Activated T-helper 17 cell treated with anti-CD3 and anti-CD28 coated beads, Interleukin-2, amount 50 U/mL, for 72 hours (primary cell): ENCODE measurements around the gene WNT2B. TPM values are rescaled to one million over a fixed set of nuclear protein-coding genes. Genes with fewer than 3 reads are reported as not detected.

Experiments used
- ATAC-seq: fragments of 150-1000 bp; cut with Tn5 transposase; replicated peaks from 2 replicates; pipeline ENCODE4 v1.10.0; 2021; ENCODE audit warnings: mild to moderate bottlenecking, moderate library complexity
- H3K27ac Mint-ChIP-seq: one replicate; pipeline ENCODE4 v1.8.0; 2022; ENCODE audit warnings: mixed read lengths
- H3K27me3 Mint-ChIP-seq: one replicate; pipeline ENCODE4 v1.8.0; 2022; ENCODE audit warnings: mixed read lengths
- H3K36me3 Mint-ChIP-seq: one replicate; pipeline ENCODE4 v1.8.0; 2022; ENCODE audit warnings: low read depth, mild to moderate bottlenecking, mixed read lengths
- H3K4me1 Mint-ChIP-seq: one replicate; pipeline ENCODE4 v1.8.0; 2022; ENCODE audit warnings: mixed read lengths
- H3K4me3 Mint-ChIP-seq: one replicate; pipeline ENCODE4 v1.8.0; 2022; ENCODE audit warnings: mild to moderate bottlenecking, mixed read lengths
- H3K9me3 Mint-ChIP-seq: one replicate; pipeline ENCODE4 v1.8.0; 2022; ENCODE audit warnings: mixed read lengths
- total RNA-seq, 2 donors: library from RNA; stranded (reverse); gene quantifications; one replicate each; pipeline ENCODE4 v1.2.3, GENCODE V29; 2022

Gene WNT2B
- total RNA-seq, 2 donors from 2014 or later = 0.32 to 0.48 TPM

DNA sequence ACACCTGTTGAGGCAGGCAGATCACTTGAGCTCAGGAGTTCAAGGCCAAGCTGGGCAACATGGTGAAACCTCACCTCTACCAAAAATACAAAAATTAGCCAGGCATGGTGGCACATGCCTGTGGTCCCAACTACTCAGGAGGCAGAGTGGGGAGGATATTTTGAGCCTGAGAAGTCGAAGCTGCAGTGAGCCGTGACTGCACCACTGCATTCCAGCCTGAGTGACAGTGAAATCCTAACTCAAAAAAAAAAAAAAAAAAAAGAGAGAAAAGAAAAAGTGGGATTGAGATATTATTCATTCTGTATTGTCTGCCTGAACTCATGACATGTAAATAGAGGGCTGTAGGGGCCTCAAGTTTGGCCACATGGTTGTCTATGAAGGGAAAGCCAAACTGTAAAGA lies 37.3 kb downstream of the WNT2B start:
- Mint-ChIP-seq H3K27me3 (no peaks in the 10 kb centered on the region), H3K27ac (no peak overlapping the region)
- no peak for ATAC-seq

DNA sequence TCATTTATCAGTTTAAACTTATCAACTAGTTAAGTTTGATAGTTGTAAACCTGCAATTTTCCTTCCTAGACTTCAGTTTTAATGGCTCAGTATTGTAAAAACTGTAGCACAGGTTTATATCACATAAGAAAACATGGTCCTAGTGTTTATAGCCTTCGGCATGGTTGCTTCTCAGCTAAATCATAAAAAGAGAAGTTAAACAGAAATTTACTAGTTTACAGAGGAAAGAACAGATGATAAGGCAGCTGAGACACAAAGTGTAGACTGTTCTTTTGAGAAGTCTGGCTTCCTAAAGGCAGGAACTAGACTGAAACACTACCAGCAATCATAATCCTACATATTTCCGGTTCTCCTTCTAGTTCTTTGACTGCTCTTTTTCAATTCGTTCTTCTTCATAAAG lies 39.8 kb downstream of the WNT2B start:
- no peak overlapping the region for H3K27ac Mint-ChIP-seq
- H3K36me3 Mint-ChIP-seq = no peaks in the 10 kb centered on the region
- no peak overlapping the region for H3K4me3 Mint-ChIP-seq
- no peaks in the 10 kb centered on the region for H3K4me1 Mint-ChIP-seq
- no peaks in the 10 kb centered on the region for H3K9me3 Mint-ChIP-seq
- ATAC-seq = no peak
- no peaks in the 10 kb centered on the region for H3K27me3 Mint-ChIP-seq

More for the DNA sequence above, 37.3 kb downstream of the WNT2B start:
- Mint-ChIP-seq H3K4me1 (no peaks in the 10 kb centered on the region), H3K4me3 (no peak overlapping the region), H3K36me3 (peaks cover 12% of the 10 kb centered on the region), H3K9me3 (no peaks in the 10 kb centered on the region)

DNA sequence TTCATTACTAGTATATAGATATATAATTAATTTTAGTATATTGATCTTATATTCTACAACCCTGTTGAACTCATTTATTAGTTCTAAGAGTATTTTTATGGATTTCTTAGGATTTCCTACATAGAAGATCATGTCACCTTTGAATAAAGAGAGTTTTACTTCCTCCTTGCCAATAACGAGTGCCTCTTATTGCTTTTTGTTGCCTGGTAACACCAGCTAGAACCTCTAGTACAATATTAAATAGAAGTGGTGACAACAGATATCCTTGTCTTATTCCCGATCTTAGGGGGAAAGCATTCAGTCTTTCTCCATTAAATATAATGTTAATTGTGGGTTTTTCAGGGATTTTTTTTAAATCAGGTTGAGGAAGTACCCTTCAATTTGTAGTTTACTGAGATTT lies 40.8 kb downstream of the WNT2B start:
- Mint-ChIP-seq H3K36me3 (peaks cover 2% of the 10 kb centered on the region), H3K27ac (no peak overlapping the region), H3K4me1 (no peaks in the 10 kb centered on the region), H3K4me3 (no peak overlapping the region), H3K9me3 (no peaks in the 10 kb centered on the region), H3K27me3 (no peaks in the 10 kb centered on the region)
- no peak for ATAC-seq

DNA sequence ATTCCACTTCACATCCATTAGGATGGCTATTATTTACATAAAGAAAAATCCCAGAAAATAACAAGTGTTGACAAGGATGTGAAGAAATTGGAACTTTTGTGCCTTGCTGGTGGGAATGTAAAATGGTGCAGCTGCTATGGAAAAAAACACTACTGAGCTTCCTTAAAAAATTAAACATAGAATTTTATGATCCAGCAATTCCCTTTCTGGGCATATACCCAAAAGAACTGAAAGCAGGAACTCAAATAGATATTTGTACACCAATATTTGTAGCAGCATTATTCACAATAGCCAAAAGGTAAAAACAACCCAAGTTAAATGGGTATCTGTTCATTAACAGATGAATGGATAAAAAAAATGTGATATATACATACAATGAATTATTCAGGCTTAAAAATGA lies 45.6 kb downstream of the WNT2B start:
- no peaks in the 10 kb centered on the region for H3K9me3 Mint-ChIP-seq
- H3K27me3 Mint-ChIP-seq = no peaks in the 10 kb centered on the region
- peaks cover 6% of the 10 kb centered on the region for H3K36me3 Mint-ChIP-seq
- peaks cover 5% of the 10 kb centered on the region for H3K4me1 Mint-ChIP-seq
- no peak for ATAC-seq
- no peak overlapping the region for H3K4me3 Mint-ChIP-seq
- no peak overlapping the region for H3K27ac Mint-ChIP-seq

DNA sequence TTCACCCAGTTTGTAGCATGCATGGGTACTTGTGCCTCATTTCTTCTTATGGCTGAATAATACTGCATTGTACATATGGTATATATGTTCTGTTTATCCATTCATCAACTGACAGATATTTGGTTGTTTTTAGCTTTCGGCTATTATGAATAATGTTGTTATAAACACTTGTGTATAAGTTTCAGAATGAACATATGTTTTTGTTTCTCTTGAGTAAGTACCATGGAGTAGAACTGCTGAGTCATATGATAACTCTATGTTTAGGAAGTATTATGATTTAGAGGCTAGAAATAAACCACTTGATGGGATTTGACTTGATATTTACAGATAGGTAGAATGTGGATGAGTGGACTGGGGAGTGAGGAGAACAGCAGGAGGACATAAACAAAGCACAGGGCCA lies 48.6 kb downstream of the WNT2B start:
- Mint-ChIP-seq H3K4me1 (peaks cover 5% of the 10 kb centered on the region), H3K27ac (peak overlapping the region; percentile 0), H3K36me3 (peaks cover 6% of the 10 kb centered on the region), H3K27me3 (no peaks in the 10 kb centered on the region), H3K9me3 (no peaks in the 10 kb centered on the region), H3K4me3 (no peak overlapping the region)
- ATAC-seq = peak; percentile 73

DNA sequence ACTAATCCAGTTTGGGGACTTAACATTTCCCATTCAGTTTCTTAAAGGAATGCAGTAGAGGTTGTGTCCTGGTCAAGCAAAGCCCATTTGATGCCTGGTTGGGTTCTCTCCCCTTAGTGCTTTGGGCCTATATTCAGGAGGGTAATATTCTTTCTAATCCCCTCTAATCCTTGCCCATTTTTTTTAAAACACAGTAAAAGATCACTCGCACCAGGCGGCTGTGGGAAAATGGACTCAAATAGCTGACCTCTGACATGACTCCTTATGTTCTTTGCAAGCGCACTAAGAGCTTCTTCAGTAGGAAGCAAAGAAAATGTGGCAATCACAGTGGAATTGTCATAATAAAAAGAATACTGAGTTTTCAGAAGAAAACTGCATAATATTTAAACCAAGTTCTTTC lies 49.9 kb downstream of the WNT2B start:
- H3K9me3 Mint-ChIP-seq = no peaks in the 10 kb centered on the region
- no peaks in the 10 kb centered on the region for H3K27me3 Mint-ChIP-seq
- H3K4me1 Mint-ChIP-seq = peaks cover 5% of the 10 kb centered on the region
- H3K36me3 Mint-ChIP-seq = peaks cover 6% of the 10 kb centered on the region
- H3K27ac Mint-ChIP-seq = no peak overlapping the region
- ATAC-seq = no peak
- no peak overlapping the region for H3K4me3 Mint-ChIP-seq

DNA sequence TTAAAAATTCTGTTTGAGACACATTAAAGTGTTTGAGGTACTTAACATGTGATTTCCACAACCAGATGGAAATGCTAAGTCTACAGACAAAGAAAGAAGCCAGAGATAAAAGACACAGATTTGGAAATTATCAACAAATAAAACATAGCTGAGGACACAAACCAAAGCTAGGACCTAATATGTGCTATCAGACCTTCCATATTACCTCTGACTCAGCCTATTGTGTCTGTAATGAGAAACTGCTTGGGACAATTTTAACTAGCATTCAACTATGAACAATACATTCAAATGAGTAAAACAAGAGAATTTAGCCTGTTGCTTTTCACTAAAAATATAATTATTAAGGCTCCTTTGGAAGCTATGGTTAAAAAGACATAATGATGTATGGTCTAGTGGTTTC lies 54.6 kb downstream of the WNT2B start:
- H3K4me1 Mint-ChIP-seq = no peaks in the 10 kb centered on the region
- H3K4me3 Mint-ChIP-seq = no peak overlapping the region
- no peak overlapping the region for H3K27ac Mint-ChIP-seq
- no peaks in the 10 kb centered on the region for H3K36me3 Mint-ChIP-seq
- H3K27me3 Mint-ChIP-seq = no peaks in the 10 kb centered on the region
- no peaks in the 10 kb centered on the region for H3K9me3 Mint-ChIP-seq
- ATAC-seq = no peak

DNA sequence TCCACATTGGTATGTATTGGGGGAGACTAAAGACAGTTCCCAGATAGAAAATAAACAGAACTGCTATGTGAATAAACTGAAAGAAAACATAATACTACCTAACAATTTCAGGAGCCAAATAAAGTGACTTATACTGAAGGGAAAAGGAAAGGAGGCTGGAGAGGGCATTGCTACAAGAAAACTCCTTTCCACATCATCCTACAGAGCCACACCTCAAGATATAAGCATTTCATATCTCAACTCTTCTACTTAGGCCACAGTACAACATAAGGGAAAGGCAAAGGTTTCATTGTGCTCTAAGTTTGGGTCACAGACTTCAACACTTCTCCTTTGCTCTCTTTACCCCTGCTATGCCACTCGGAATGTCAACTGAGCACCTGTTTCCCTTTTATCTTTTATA lies 55.3 kb downstream of the WNT2B start:
- no peak for ATAC-seq
- Mint-ChIP-seq H3K4me1 (no peaks in the 10 kb centered on the region), H3K4me3 (no peak overlapping the region), H3K36me3 (peaks cover 1% of the 10 kb centered on the region), H3K27me3 (no peaks in the 10 kb centered on the region), H3K27ac (no peak overlapping the region), H3K9me3 (no peaks in the 10 kb centered on the region)

DNA sequence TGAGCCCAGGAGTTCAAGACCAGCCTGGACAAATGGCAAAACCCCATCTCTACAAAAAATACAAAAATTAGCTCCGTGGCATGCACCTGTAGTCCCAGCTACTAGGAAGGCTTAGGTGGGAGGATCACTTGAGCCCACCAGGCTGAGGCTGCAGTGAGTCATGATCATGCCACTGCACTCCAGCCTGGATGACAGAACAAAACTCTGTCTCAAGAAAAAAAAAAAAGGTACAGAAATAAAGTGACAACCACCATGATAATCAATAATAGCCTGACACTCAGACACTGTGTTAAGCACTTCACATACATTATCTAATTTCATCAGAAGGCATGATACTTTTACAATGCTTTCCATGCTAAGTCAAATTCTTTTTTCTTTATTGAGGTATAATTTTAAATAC lies 57.0 kb downstream of the WNT2B start:
- H3K36me3 Mint-ChIP-seq = peaks cover 5% of the 10 kb centered on the region
- no peak overlapping the region for H3K4me3 Mint-ChIP-seq
- H3K4me1 Mint-ChIP-seq = no peaks in the 10 kb centered on the region
- H3K27ac Mint-ChIP-seq = no peak overlapping the region
- no peaks in the 10 kb centered on the region for H3K9me3 Mint-ChIP-seq
- no peaks in the 10 kb centered on the region for H3K27me3 Mint-ChIP-seq
- ATAC-seq = no peak

DNA sequence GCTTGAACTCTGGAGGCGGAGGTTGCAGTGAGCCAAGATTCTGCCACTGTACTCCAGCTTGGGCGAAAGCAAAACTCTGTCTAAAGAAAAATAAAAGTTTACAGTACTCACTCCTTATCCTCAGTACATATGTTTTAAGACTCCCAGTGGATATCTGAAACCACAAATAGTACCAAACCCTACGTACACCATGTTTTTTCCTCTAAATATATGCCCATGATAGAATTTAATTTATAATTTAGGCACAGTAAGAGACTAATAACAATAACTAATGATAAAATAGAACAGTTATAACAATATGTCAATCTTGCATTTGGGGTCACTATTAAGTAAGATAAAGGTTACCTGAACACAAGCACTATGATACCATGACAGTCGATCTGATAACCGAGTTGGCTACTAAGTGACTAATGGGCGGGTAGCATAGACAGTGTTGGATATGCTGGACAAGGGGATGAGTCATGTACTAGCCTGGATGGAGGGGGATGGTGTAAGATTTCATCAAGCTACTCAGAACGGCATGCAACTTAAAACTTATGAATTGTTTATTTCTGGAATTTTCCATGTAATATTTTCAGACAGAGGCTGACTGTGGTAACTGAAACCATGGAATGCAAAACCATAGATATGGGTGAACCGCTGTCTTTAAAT lies 66.5 kb downstream of the WNT2B start:
- no peak overlapping the region for H3K4me3 Mint-ChIP-seq

DNA sequence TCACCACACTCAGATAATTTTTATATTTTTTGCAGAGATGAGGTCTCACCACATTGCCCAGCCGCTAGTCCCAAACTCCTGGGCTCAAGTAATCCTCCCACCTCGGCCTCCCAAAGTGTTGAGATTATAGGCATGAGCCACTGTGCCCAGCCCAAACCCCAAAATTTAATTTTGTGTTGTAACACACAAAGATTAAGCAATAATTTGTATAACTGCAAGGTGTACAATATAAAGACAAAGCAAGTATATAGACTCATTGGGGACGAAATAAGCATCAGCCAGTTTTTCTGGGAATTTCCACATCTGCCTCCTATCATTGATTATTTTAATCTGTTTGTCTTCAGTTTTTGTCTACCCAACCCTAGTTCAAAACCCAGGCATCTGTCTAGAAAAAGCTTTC lies 67.5 kb downstream of the WNT2B start:
- Mint-ChIP-seq H3K4me1 (no peaks in the 10 kb centered on the region), H3K27ac (no peak overlapping the region), H3K4me3 (no peak overlapping the region), H3K36me3 (peaks cover 55% of the 10 kb centered on the region), H3K9me3 (no peaks in the 10 kb centered on the region), H3K27me3 (no peaks in the 10 kb centered on the region)
- ATAC-seq = no peak

More for the DNA sequence above, 66.5 kb downstream of the WNT2B start:
- no peak for ATAC-seq
- no peaks in the 10 kb centered on the region for H3K27me3 Mint-ChIP-seq
- peaks cover 55% of the 10 kb centered on the region for H3K36me3 Mint-ChIP-seq
- H3K27ac Mint-ChIP-seq = no peak overlapping the region
- H3K9me3 Mint-ChIP-seq = no peaks in the 10 kb centered on the region
- H3K4me1 Mint-ChIP-seq = no peaks in the 10 kb centered on the region

Other genes with a start within 250 kb of the WNT2B start
- gene CTTNBP2NL, start 112.8 kb upstream of the WNT2B start, total RNA-seq = 1 to 10 TPM; 4.0 to 7.2 TPM
- 1 to 10 TPM; 9.4 to 9.7 TPM for gene ST7L, start 110.2 kb downstream of the WNT2B start, total RNA-seq
- 100 to 1,000 TPM; 284 to 302 TPM for gene CAPZA1, start 110.9 kb downstream of the WNT2B start, total RNA-seq
- gene MOV10, start 165.7 kb downstream of the WNT2B start, total RNA-seq = 10 to 100 TPM; 54.7 to 59.3 TPM
- gene RHOC, start 198.2 kb downstream of the WNT2B start, total RNA-seq = 10 to 100 TPM; 39.5 to 59.4 TPM
- under 1 TPM; 0.30 to 0.69 TPM for gene PPM1J, start 206.4 kb downstream of the WNT2B start, total RNA-seq